Umbilical cord (tissue), 2 donors: ENCODE measurements around the gene LRRC3. TPM values are rescaled to one million over a fixed set of nuclear protein-coding genes. Genes with fewer than 3 reads are reported as not detected.
"Not testable (repeated sequence)": the region's sequence is repeated elsewhere in the genome, so short reads cannot be mapped to it uniquely, and the experiment has no call there.

Source experiments
- DNase-seq: peaks from one replicate; pipeline ENCODE4 v3.0.0-alpha.2; 2015; ENCODE audit warnings: low spot score
- total RNA-seq: library from RNA; depleted of rRNA; stranded (reverse); fragments of >200 nt; gene quantifications from one replicate; pipeline ENCODE4 v1.2.3, GENCODE V29; 2014; ENCODE audit warnings: low replicate concordance; ENCODE audit not compliant: insufficient read depth

Gene LRRC3
- 4.3 TPM for total RNA-seq

- peak; percentile 65 for DNase-seq
Measured at GRCh38 chr21:44454747-44455523, at the start of gene LRRC3. Gene LRRC3 (plus strand): TSS chr21:44455510. CDS start chr21:44456645, 1,135 bp downstream.

GRCh38 chr21:44405948-44406872 is 49.1 kb upstream of the LRRC3 start:
- no peak for DNase-seq

- DNase-seq = no peak
Measured at GRCh38 chr21:44406953-44407352, 48.4 kb upstream of the LRRC3 start.

- no peak for DNase-seq
Measured at GRCh38 chr21:44407493-44407892, 47.8 kb upstream of the LRRC3 start.

- no peak for DNase-seq
Measured at GRCh38 chr21:44408226-44408625, 47.1 kb upstream of the LRRC3 start.

- DNase-seq = no peak
Measured at GRCh38 chr21:44413566-44414290, 41.6 kb upstream of the LRRC3 start.

- DNase-seq = no peak
Measured at GRCh38 chr21:44414291-44415072, 40.8 kb upstream of the LRRC3 start.

- peak; percentile 11 for DNase-seq
Measured at GRCh38 chr21:44415073-44416025, 40.0 kb upstream of the LRRC3 start.

- no peak for DNase-seq
Measured at GRCh38 chr21:44416193-44416592, 39.1 kb upstream of the LRRC3 start.

GRCh38 chr21:44417621-44418107 is 37.6 kb upstream of the LRRC3 start:
- not testable (repeated sequence) for DNase-seq

- DNase-seq = no peak
Measured at GRCh38 chr21:44418108-44418875, 37.0 kb upstream of the LRRC3 start.

- DNase-seq = no peak
Measured at GRCh38 chr21:44418876-44419230, 36.5 kb upstream of the LRRC3 start.

- no peak for DNase-seq
Measured at GRCh38 chr21:44419679-44420078, 35.6 kb upstream of the LRRC3 start.

- DNase-seq = no peak
Measured at GRCh38 chr21:44420416-44421205, 34.7 kb upstream of the LRRC3 start.

GRCh38 chr21:44421901-44422840 is 33.1 kb upstream of the LRRC3 start:
- DNase-seq = no peak

- no peak for DNase-seq
Measured at GRCh38 chr21:44423312-44423821, 31.9 kb upstream of the LRRC3 start.
